ENCODE measurements around the gene EZR. TPM values are rescaled to one million over a fixed set of nuclear protein-coding genes. Genes with fewer than 3 reads are reported as not detected.

EZR gene
- polyA plus RNA-seq, 2 of the 4 experiments (the other 2 are of a cell fraction) = 219 to 254 TPM

GRCh38 chr6:158848490-158848895, 29.3 kb upstream of the EZR start:
- no peak for FAIRE-seq
- no peak overlapping the region for H3K4me2 ChIP-seq
- POLR2A ChIA-PET = no interaction called here

GRCh38 chr6:158847786-158848185, 28.6 kb upstream of the EZR start:
- ATAC-seq = no peak
- POLR2A ChIA-PET = no interaction called here

More at GRCh38 chr6:158848490-158848895, 29.3 kb upstream of the EZR start:
- Histone ChIP-seq H3K4me1 (peaks cover 49% of the 10 kb centered on the region), H3K9me3 (no peaks in the 10 kb centered on the region), H3K4me3 (no peak overlapping the region), H3K27ac (peak overlapping the region; percentile 92 to 97)
- WGBS (ENCODE audit: missing lambda C conversion rate) = 92% methylated on average over 7 of the region's 7 CpGs
- no peak for ATAC-seq
- DNase-seq (ENCODE audit: low read depth in 1 of 2, low spot score in 1 of 2) = no peak
- TF ChIP-seq ATOH8 (CRISPR knock-in tag; IDR thresholded peaks at IDR 0.05; ENCODE audit: low read depth) (no peak), HOXB13 (CRISPR knock-in tag; IDR thresholded peaks at IDR 0.05; ENCODE audit: low read depth) (no peak), EHF (CRISPR knock-in tag; IDR thresholded peaks at IDR 0.05) (no peak), PBX3 (IDR thresholded peaks at IDR 0.05) (no peak), HDAC2 (IDR thresholded peaks at IDR 0.05) (no peak), CTCF (IDR thresholded peaks at IDR 0.05) (no peak), ZSCAN20 (CRISPR knock-in tag; IDR thresholded peaks at IDR 0.05) (no peak), CBX8 (IDR thresholded peaks at IDR 0.05) (no peak), USF2 (IDR thresholded peaks at IDR 0.05) (no peak), KDM5A (IDR thresholded peaks at IDR 0.05) (no peak), TP53 (CRISPR knock-in tag; IDR thresholded peaks at IDR 0.05) (no peak), ZFP36 (IDR thresholded peaks at IDR 0.05; ENCODE audit: borderline replicate concordance, partially characterized antibody) (no peak)
- CTCF ChIA-PET = no interaction called here

More at GRCh38 chr6:158847786-158848185, 28.6 kb upstream of the EZR start:
- Histone ChIP-seq H3K4me2 (no peak overlapping the region), H3K27ac (peak overlapping the region; percentile 92 to 97), H3K9me3 (no peaks in the 10 kb centered on the region), H3K4me1 (peaks cover 45% of the 10 kb centered on the region), H3K4me3 (no peak overlapping the region)
- 95% methylated on average over 4 of the region's 4 CpGs for WGBS (ENCODE audit: missing lambda C conversion rate)
- FAIRE-seq (no peak), DNase-seq (ENCODE audit: low read depth in 1 of 2, low spot score in 1 of 2) (no peak)
- CTCF ChIA-PET = no interaction called here
- TF ChIP-seq HEYL (CRISPR knock-in tag; IDR thresholded peaks at IDR 0.05) = no peak
- no peak for TF ChIP-seq SREBF2 (IDR thresholded peaks at IDR 0.05)
- no peak for TF ChIP-seq CHD4 (IDR thresholded peaks at IDR 0.05; ENCODE audit: borderline replicate concordance)
- TF ChIP-seq ELK1 (IDR thresholded peaks at IDR 0.05; ENCODE audit: low read depth, low read length) = no peak
- no peak for TF ChIP-seq BHLHE40 (IDR thresholded peaks at IDR 0.05; ENCODE audit: low read depth, low read length)
- no peak for TF ChIP-seq CBX8 (IDR thresholded peaks at IDR 0.05)
- no peak for TF ChIP-seq MAX (IDR thresholded peaks at IDR 0.05)
- no peak for TF ChIP-seq PHF8 (IDR thresholded peaks at IDR 0.05; ENCODE audit: borderline replicate concordance, low read depth)
- no peak for TF ChIP-seq ZFP36 (IDR thresholded peaks at IDR 0.05; ENCODE audit: borderline replicate concordance, partially characterized antibody)
- no peak for TF ChIP-seq FOSL2 (IDR thresholded peaks at IDR 0.05)
- no peak for TF ChIP-seq FOSL2 (CRISPR knock-in tag; IDR thresholded peaks at IDR 0.05)
- TF ChIP-seq RAD21 (conservative IDR thresholded peaks at IDR 0.05 in 1 of 2, IDR thresholded peaks at IDR 0.05 in 1 of 2) = no peak
- TF ChIP-seq CHD2 (IDR thresholded peaks at IDR 0.05; ENCODE audit: low read length, partially characterized antibody) = no peak
- TF ChIP-seq ZSCAN20 (CRISPR knock-in tag; IDR thresholded peaks at IDR 0.05) = no peak

All from A549 (cell line).